HepG2 (cell line): ENCODE measurements around the gene ST6GALNAC4.

ENCODE experiments used
- KDM4B ChIP-seq: sonication (generic); formaldehyde crosslinking; IDR thresholded peaks from 2 replicates; pipeline ENCODE4 v1.4.0; 2020; ENCODE audit warnings: missing genetic modification reagents
- RFX5 ChIP-seq: IDR thresholded peaks from 2 replicates; pipeline ENCODE4 v1.6.1; 2011; ENCODE audit warnings: low read depth, low read length, improper control_type of control experiment
- TIGD3 ChIP-seq: sonication (generic); formaldehyde crosslinking; IDR thresholded peaks from 2 replicates; pipeline ENCODE4 v1.5.1; 2020; ENCODE audit warnings: mild to moderate bottlenecking, missing genetic modification reagents, borderline replicate concordance
- TF ChIP-seq, protein P1 (sequence below): sonication (generic); formaldehyde crosslinking; IDR thresholded peaks from 2 replicates; pipeline ENCODE4 v1.9.0; 2022; ENCODE audit warnings: missing genetic modification reagents, mild to moderate bottlenecking, borderline replicate concordance

- TF ChIP-seq TIGD3 (CRISPR knock-in tag) (no peak), KDM4B (CRISPR knock-in tag) (no peak), RFX5 (no peak)
- TF ChIP-seq, protein P1, sequence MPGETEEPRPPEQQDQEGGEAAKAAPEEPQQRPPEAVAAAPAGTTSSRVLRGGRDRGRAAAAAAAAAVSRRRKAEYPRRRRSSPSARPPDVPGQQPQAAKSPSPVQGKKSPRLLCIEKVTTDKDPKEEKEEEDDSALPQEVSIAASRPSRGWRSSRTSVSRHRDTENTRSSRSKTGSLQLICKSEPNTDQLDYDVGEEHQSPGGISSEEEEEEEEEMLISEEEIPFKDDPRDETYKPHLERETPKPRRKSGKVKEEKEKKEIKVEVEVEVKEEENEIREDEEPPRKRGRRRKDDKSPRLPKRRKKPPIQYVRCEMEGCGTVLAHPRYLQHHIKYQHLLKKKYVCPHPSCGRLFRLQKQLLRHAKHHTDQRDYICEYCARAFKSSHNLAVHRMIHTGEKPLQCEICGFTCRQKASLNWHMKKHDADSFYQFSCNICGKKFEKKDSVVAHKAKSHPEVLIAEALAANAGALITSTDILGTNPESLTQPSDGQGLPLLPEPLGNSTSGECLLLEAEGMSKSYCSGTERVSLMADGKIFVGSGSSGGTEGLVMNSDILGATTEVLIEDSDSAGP (CRISPR knock-in tag): no peak
These were observed 23.4 kb downstream of the ST6GALNAC4 start for GRCh38 chr9:127893392-127893791.
